Measurements from ENCODE around the gene AIMP2.
"Not testable (repeated sequence)": the region's sequence is repeated elsewhere in the genome, so short reads cannot be mapped to it uniquely, and the experiment has no call there.

The AIMP2 gene

DNA sequence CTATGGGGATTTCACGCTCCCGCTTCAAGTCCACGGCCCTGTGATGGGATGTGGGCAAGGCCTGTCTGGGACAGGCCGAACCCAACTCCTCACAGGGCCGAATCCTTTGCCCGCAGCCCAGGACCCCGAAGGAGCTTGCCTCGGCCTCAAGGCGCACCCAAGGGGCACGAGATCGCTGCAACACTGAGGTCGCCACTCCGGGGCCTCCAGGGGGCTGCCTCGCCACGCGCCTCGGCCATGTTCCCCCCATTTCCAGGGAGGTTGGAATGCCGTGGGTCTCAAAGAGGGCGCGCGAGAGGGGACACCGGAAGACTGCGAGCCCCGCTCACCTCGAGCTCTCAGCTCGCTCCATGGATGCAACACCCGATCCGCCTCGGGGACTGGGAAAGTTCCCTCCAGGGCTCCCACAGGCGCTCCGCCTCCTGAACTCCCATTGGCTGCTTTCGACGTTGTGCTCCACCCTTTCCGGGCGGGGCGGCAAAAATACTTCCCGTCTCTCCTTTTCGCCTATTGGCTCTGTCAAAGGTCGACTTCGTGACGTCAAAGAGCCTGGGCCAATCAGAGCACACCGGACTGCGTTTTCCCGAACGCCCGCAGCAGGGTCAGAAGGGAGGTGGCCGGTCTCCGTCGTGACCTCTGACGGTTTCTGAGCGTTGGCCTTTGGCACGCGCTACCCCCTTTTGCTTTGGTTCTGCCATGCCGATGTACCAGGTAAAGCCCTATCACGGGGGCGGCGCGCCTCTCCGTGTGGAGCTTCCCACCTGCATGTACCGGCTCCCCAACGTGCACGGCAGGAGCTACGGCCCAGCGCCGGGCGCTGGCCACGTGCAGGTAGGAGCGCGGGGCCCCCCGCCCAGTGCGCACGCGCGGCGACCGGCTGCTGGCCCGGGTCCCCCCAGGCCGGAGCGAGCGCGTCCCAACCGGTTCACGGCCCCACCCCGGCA lies at the start of gene AIMP2, which contains the start of gene PMS2:
AIMP2 (plus strand) TSS at position 605 of the 944 bp plus-strand sequence; CDS start at position 697, 92 bp downstream.
PMS2 (minus strand) TSS at position 382 of the 944 bp plus-strand sequence; CDS start at position 352, 30 bp downstream.
- CTCF ChIA-PET, result interaction anchor here (0.6 to 1.5 kb wide), 2 partner anchors 10 to 12 kb away, joined by 3 to 6 read pairs; no protein-coding TSS in a partner anchor
- TF ChIP-seq TARDBP (IDR thresholded peaks at IDR 0.05) (no peak), L3MBTL2 (conservative IDR thresholded peaks at IDR 0.05) (peak; percentile 98), NFRKB (IDR thresholded peaks at IDR 0.05) (no peak), LEF1 (IDR thresholded peaks at IDR 0.05; ENCODE audit: borderline replicate concordance) (no peak), HDGF (IDR thresholded peaks at IDR 0.05; ENCODE audit: borderline replicate concordance) (no peak), CTBP1 (IDR thresholded peaks at IDR 0.05; ENCODE audit: borderline replicate concordance) (no peak), SP1 (IDR thresholded peaks at IDR 0.05) (no peak), FOXK2 (IDR thresholded peaks at IDR 0.05) (no peak), ARNT (IDR thresholded peaks at IDR 0.05) (no peak), BHLHE40 (IDR thresholded peaks at IDR 0.05; ENCODE audit: borderline replicate concordance) (no peak), FOXM1 (IDR thresholded peaks at IDR 0.05; ENCODE audit: borderline replicate concordance) (no peak), FOXA1 (IDR thresholded peaks at IDR 0.05) (no peak), ZNF384 (IDR thresholded peaks at IDR 0.05) (no peak), SUZ12 (IDR thresholded peaks at IDR 0.05) (no peak), ELF4 (IDR thresholded peaks at IDR 0.05) (peak; percentile 40)
- TF ChIP-seq, protein P1, sequence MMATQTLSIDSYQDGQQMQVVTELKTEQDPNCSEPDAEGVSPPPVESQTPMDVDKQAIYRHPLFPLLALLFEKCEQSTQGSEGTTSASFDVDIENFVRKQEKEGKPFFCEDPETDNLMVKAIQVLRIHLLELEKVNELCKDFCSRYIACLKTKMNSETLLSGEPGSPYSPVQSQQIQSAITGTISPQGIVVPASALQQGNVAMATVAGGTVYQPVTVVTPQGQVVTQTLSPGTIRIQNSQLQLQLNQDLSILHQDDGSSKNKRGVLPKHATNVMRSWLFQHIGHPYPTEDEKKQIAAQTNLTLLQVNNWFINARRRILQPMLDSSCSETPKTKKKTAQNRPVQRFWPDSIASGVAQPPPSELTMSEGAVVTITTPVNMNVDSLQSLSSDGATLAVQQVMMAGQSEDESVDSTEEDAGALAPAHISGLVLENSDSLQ (IDR thresholded peaks at IDR 0.05), result peak; percentile 63
- POLR2A ChIA-PET, result interaction anchor here (0.8 to 2.1 kb wide), 9 partner anchors 8 to 98 kb away, joined by 3 to 13 read pairs (median 3); no protein-coding TSS in a partner anchor
- DNase-seq (ENCODE audit: extremely low spot score), result peak; percentile 88

DNA sequence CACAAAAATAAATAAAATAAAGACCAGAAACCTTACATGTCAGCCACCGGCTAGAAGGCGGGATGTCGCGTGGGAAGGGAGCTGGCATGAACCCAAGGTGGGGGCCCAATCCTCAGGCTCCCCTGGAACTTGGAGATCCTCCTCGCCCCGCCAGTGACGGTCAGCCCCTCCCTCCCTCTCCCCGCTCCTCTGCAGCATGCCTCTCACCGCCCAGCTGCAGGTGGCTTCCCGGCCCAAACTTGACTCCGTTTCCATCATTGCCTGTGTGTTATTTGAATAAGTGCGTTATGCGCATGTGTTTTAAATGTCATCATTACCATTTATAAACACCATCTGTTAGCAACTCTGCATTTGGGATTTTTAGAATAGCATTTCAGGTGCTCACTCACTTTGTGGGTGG lies 45.9 kb upstream of the AIMP2 start:
- POLR2A ChIA-PET; DNase-seq (ENCODE audit: extremely low spot score): not testable (repeated sequence)

DNA sequence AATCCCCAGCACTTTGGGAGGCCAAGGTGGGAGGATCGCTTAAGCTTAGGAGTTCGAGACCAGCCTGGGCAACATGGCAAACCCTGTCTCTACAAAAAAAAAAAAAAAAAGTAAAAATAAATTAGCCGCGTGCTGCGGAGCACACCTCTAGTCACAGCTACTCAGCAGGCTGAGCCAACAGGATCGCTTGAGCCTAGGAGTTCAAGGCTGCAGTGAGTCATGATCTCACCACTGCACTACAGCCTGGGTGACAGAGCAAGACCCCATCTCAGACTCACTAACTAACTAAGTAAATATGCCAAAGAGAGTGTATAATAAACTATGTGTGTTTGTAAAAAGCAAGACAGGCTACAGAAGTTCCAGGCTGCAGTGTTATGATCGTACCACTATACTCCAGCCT lies 45.3 kb upstream of the AIMP2 start:
- CTCF ChIA-PET; DNase-seq (ENCODE audit: extremely low spot score); POLR2A ChIA-PET: not testable (repeated sequence)

More for the DNA sequence above, 45.9 kb upstream of the AIMP2 start:
- CTCF ChIA-PET, result not testable (repeated sequence)

DNA sequence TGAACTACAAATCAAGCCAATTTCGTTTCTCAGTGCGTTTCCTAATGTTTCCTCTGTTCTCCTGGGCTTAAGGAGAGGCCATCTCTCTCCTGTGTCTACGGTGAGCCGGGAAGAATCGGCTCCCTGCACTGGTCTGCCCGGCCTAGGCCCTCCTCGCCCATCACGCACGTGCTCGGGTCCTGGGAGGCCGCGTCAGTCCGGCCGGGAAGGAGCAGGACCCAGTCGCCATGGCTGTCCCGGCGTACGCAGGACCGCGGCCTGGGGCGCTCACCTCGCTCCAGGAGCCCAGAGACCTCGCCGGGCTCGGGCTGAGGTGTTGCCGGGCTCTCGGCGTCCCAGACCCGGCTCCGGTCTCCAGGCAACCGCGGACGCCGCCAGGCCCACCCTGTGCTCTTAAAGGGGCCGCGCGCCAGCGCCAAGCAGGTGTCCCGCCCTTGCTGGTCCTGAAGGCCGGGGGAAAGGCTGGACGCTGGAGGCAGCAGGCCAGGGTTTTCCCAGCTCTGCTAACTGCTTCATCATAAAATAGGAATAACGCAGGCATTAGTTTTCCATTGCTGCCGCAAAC lies 38.6 kb upstream of the AIMP2 start, which contains the start of gene RSPH10B:
RSPH10B (minus strand) TSS at position 343 of the 565 bp plus-strand sequence. CDS start 3,573 bp downstream, outside the sequence.
- CTCF ChIA-PET; POLR2A ChIA-PET; DNase-seq (ENCODE audit: extremely low spot score): not testable (repeated sequence)

DNA sequence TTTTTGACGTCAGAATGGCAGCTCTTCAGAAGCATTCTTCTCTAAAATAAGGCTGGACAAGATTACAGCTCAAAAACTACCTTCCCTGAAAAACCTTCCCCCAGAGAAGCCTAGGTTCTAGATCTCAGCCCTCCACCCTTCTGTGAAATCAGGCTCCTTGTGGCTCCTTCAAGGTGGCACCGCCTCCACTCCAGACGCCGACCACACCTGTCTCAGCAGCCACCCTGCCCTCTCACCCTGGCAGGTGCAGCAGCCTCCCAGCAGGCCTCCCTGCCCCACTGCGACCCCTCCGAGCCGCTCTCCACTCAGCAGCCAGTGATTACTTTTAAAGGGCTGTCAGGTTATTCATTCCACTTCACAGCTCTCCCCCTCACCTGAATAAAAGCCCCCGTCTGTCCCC lies 35.5 kb upstream of the AIMP2 start:
- DNase-seq (ENCODE audit: extremely low spot score); CTCF ChIA-PET; POLR2A ChIA-PET: not testable (repeated sequence)

DNA sequence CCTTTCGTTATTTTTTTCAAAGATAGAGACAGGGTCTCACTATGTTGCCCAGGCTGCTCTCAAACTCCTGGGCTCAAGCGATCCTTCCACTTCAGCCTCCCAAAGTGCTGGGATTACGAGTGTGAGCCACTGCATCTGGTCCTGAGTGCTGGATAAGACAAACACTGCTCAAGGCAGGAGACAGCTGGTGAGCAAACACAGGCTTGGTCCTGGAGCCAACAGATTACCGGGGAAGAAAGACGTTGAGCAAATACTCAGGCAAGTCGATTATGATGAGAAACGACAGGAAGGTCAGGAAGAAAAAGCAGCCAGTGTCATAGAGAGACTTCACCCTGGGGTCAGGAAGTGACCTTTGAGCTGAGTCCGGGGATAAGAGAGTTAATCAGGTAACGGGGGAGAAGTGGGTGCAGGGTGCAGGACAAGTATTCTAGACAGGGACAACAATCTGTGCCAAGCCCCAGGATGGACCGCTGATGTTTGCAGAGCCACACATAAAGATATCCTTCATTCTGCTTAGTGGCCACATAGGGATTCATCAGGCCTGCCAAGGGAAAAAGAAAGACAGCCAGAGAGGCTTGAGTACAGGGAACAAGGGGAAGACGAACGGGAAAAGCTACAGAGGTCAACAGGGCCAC lies 29.3 kb upstream of the AIMP2 start:
- CTCF ChIA-PET; DNase-seq (ENCODE audit: extremely low spot score); POLR2A ChIA-PET: not testable (repeated sequence)

DNA sequence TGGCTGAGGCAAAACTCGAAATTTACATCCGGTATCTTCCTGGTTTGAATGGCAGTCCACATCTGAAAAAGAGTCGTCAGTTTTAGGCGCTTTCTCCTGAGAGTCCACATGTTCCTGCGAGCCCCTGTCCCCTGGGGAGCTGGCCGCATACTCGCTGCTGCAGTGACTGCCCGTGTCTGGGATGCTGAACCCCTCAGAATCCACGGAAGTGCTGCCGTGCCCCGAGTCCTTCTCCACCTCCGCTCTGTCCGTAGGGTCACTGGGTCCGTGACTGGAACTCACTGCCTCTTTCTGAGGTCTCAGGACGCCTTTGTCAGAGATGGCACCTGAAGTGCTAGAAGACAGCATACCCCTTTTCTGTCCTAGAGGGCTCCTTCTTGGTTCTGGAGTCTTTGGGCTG lies 22.0 kb upstream of the AIMP2 start:
- CTCF ChIA-PET; POLR2A ChIA-PET; DNase-seq (ENCODE audit: extremely low spot score): not testable (repeated sequence)

DNA sequence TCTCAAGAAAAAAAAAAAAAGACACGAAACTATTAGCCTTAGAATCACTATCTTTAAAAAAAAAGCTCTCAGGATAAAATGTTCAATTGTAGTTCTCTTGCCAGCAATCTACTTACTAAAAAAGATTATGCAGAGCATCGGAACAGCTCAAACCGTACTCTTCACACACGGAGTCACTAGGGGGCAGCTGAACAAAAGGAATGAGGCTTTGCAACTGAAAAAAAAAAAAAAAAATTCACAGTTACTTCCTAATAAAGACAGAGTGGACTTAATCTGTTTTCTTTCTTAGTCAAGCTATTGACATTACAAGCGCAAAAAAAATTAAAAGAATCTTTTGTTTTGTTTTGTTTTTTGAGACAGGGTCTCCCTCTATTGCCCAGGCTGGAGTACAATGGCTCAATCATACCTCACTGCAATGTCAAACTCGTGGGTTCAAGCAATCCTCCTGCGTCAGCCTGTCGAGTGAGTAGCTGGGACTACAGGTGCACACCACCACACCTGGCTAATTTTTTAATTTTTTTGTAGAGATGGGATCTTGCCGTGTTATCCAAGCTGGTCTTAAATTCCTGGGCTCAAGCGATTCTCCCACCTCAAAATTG lies 11.8 kb upstream of the AIMP2 start:
- ChIA-PET POLR2A (interaction anchor here (0.6 to 1.7 kb wide), 2 partner anchors 11 to 60 kb away, joined by 3 to 10 read pairs; partner anchors contain the start of genes AIMP2 and PMS2), CTCF (interaction anchor here (0.6 to 2.1 kb wide), 7 partner anchors 12 to 337 kb away, joined by 3 to 19 read pairs (median 3); partner anchors contain the start of genes AIMP2 and PMS2)
- TF ChIP-seq L3MBTL2 (conservative IDR thresholded peaks at IDR 0.05), result no peak
- TF ChIP-seq, protein P1 (IDR thresholded peaks at IDR 0.05), result no peak
- TF ChIP-seq HDGF (IDR thresholded peaks at IDR 0.05; ENCODE audit: borderline replicate concordance), result no peak
- TF ChIP-seq FOXK2 (IDR thresholded peaks at IDR 0.05), result no peak
- no peak for TF ChIP-seq ELF4 (IDR thresholded peaks at IDR 0.05)
- TF ChIP-seq ZNF384 (IDR thresholded peaks at IDR 0.05), result peak; percentile 98
- TF ChIP-seq ARNT (IDR thresholded peaks at IDR 0.05), result no peak
- peak; percentile 42 for DNase-seq (ENCODE audit: extremely low spot score)

Measured in HEK293T (cell line).